Pancreas (tissue), 10 donors: ENCODE measurements around the gene HRCT1. TPM values are rescaled to one million over a fixed set of nuclear protein-coding genes. Genes with fewer than 3 reads are reported as not detected.
A peak's percentile ranks its signal among the peaks of the same experiment; 100 is the strongest.

Experiments used
- ATAC-seq, 4 donors: fragments of 200-7000 bp; cut with Tn5 transposase; one replicate each; pipeline versions ENCODE4 v1.8.0 to v1.9.1; 2020; ENCODE audit warnings: mild to moderate bottlenecking in 4 of 4, moderate library complexity in 4 of 4
- DNase-seq, 6 donors: peaks; one replicate each; pipeline ENCODE4 v3.0.0-alpha.2; 2020
- FAIRE-seq: peaks from 2 replicates; lab custom pipeline; 2012; peaks lifted over from hg19 to GRCh38; lab: Jason Lieb, UNC
- H3K27ac ChIP-seq, 4 donors: fragments of 200-600 bp; sonication (generic); 1 replicate in 3 of 4; 2 replicates in 1 of 4; pipeline versions ENCODE4 v1.5.0 to v1.8.0; 2020
- H3K27me3 ChIP-seq, 4 donors: fragments of 200-600 bp; one replicate each; pipeline ENCODE4 v1.8.0; 2021
- H3K36me3 ChIP-seq, 3 donors: fragments of 200-600 bp; sonication (generic) in 1 of 3; one replicate each; pipeline versions ENCODE4 v1.5.0 to v1.8.0; 2020 to 2021
- H3K4me1 ChIP-seq, 3 donors: fragments of 200-600 bp; one replicate each; pipeline ENCODE4 v1.8.0; 2021
- H3K4me3 ChIP-seq, 4 donors: fragments of 200-600 bp; sonication (generic) in 2 of 4; one replicate each; pipeline versions ENCODE4 v1.5.0 to v1.8.0; 2020 to 2021
- H3K9me3 ChIP-seq, 4 donors: fragments of 200-600 bp; one replicate each; pipeline ENCODE4 v1.8.0; 2021
- CTCF ChIP-seq, 4 donors: fragments of 200-600 bp; sonication (generic) in 3 of 4; IDR thresholded peaks; one replicate each; pipeline versions ENCODE4 v1.5.0 to v1.8.0; 2021; ENCODE audit warnings: antibody characterized with exemption in 4 of 4
- WGBS, 2 donors: extraction: QIAGEN DNeasy Blood & Tissue Kit; methylation state at CpG; one replicate each; pipeline ENCODE4 v1.1.7; 2013; 5-methylcytosine and 5-hydroxymethylcytosine counted together
- intact Hi-C, 3 donors: fragments of 100-400 bp; cut with DNase I; formaldehyde crosslinking; loops; one replicate each; pipeline versions ENCODE4 v1.11.1 to v1.14.2; 2022
- polyA plus RNA-seq, 2 donors: library from polyadenylated mRNA; stranded (reverse); fragments of 200-250 nt; gene quantifications; one replicate each; pipeline ENCODE4 v1.2.3, GENCODE V29; 2013
- total RNA-seq, 6 donors: library from RNA; stranded (reverse); fragmentation: NEBNext Ultra II Directional in 4 of 6; extraction: Animal tissue kit (Norgen Biotek cat#: 25700) in 4 of 6; gene quantifications; one replicate each; pipeline versions ENCODE4 v1.2.1 to v1.2.4, GENCODE V29; 2021 to 2023
- donor health status: healthy with polysubstance abuse.
- donor health status: DM: no; HTN: no; CAD: no; lungs with moderate emphysema.
- donor health status: DM: no; HTN: no; CAD: no.
- donor health status: control.
- donor health status: control.
- donor health status: Bipolar disorder and iron deficiency.
- donor health status: DM: yes; HTN: yes; CAD: no.
- donor health status: DM: no; HTN: no; CAD: no.
- donor health status: DM: no; HTN: no; CAD: no.
- donor health status: DM: yes; HTN: yes; CAD: no.

The HRCT1 gene
- total and polyA plus RNA-seq, 8 donors: 0.33 to 1.5 (median 0.83) TPM

GRCh38 chr9:35864695-35865255, 41.2 kb upstream of the HRCT1 start:
- FAIRE-seq: no peak
- H3K4me3 ChIP-seq: no peak overlapping the region
- intact Hi-C loops: no loop called here

GRCh38 chr9:35867538-35867937, 38.5 kb upstream of the HRCT1 start:
- no peaks in the 10 kb centered on the region for H3K4me1 ChIP-seq
- DNase-seq (no peak), ATAC-seq (no peak), FAIRE-seq (no peak)
- H3K27ac ChIP-seq: no peak overlapping the region
- no peaks in the 10 kb centered on the region for H3K36me3 ChIP-seq
- intact Hi-C loops: no loop called here
- 76% methylated on average over 4 of the region's 4 CpGs for WGBS, 2 donors
- no peaks in the 10 kb centered on the region for H3K9me3 ChIP-seq
- TF ChIP-seq CTCF (IDR thresholded peaks at IDR 0.05): no peak
- no peak overlapping the region for H3K4me3 ChIP-seq
- H3K27me3 ChIP-seq: no peaks in the 10 kb centered on the region

More at GRCh38 chr9:35864695-35865255, 41.2 kb upstream of the HRCT1 start:
- ATAC-seq: no peak
- Histone ChIP-seq H3K4me1 (no peaks in the 10 kb centered on the region), H3K9me3 (no peaks in the 10 kb centered on the region), H3K27me3 (no peaks in the 10 kb centered on the region), H3K27ac (no peak overlapping the region), H3K36me3 (no peaks in the 10 kb centered on the region)
- TF ChIP-seq CTCF (IDR thresholded peaks at IDR 0.05): no peak
- no peak for DNase-seq
- WGBS, 2 donors: 75 to 77% methylated on average over 8 of the region's 8 CpGs

GRCh38 chr9:35868933-35869332, 37.1 kb upstream of the HRCT1 start:
- DNase-seq (no peak), FAIRE-seq (no peak), ATAC-seq (no peak)
- Histone ChIP-seq H3K9me3 (no peaks in the 10 kb centered on the region), H3K27me3 (no peaks in the 10 kb centered on the region), H3K4me1 (no peaks in the 10 kb centered on the region), H3K36me3 (no peaks in the 10 kb centered on the region), H3K27ac (no peak overlapping the region), H3K4me3 (no peak overlapping the region)
- intact Hi-C loops: no loop called here
- no peak for TF ChIP-seq CTCF (IDR thresholded peaks at IDR 0.05)
- WGBS, 2 donors: 66 to 77% methylated on average over 2 of the region's 2 CpGs

- FAIRE-seq (no peak), ATAC-seq (no peak), DNase-seq (peak in 1 of 6 donors; percentile 65)
- WGBS, 2 donors: 78 to 87% methylated on average over 19 of the region's 19 CpGs
- no peak overlapping the region for H3K4me3 ChIP-seq
- H3K36me3 ChIP-seq: no peaks in the 10 kb centered on the region
- intact Hi-C loops: loop anchor here in 2 of 3 donors (5.0 to 10.0 kb wide), 2 partner anchors 75 to 82 kb away; partner anchors contain the start of gene NPR2 (in 1 of the 2)
- no peaks in the 10 kb centered on the region for H3K27me3 ChIP-seq
- TF ChIP-seq CTCF (IDR thresholded peaks at IDR 0.05): no peak
- H3K4me1 ChIP-seq: no peaks in the 10 kb centered on the region
- no peaks in the 10 kb centered on the region for H3K9me3 ChIP-seq
- no peak overlapping the region for H3K27ac ChIP-seq
Measured at GRCh38 chr9:35869621-35870216, 36.3 kb upstream of the HRCT1 start.

GRCh38 chr9:35870351-35870923, 35.6 kb upstream of the HRCT1 start, which contains the start of gene OR13J1:
Gene OR13J1, minus strand, starts transcription at chr9:35870401. Its CDS starts 0 bp downstream, at chr9:35870401.
- H3K9me3 ChIP-seq: no peaks in the 10 kb centered on the region
- WGBS, 2 donors: 79 to 81% methylated on average over 8 of the region's 8 CpGs
- no peak within 1 kb of the TSS for H3K27ac ChIP-seq
- no peak for ATAC-seq
- H3K36me3 ChIP-seq: no peaks in the 10 kb centered on the region
- no peak for TF ChIP-seq CTCF (IDR thresholded peaks at IDR 0.05)
- H3K4me1 ChIP-seq: no peaks in the 10 kb centered on the region
- DNase-seq: no peak
- H3K27me3 ChIP-seq: no peaks in the 10 kb centered on the region
- FAIRE-seq: no peak
- no peak within 1 kb of the TSS for H3K4me3 ChIP-seq
- intact Hi-C loops: loop anchor here in 2 of 3 donors (5.0 to 10.0 kb wide), 2 partner anchors 76 to 83 kb away; partner anchors contain the start of gene NPR2 (in 1 of the 2)
